Liver (tissue), 9 donors: Measurements from ENCODE around the gene OR10T2. TPM values are rescaled to one million over a fixed set of nuclear protein-coding genes. Genes with fewer than 3 reads are reported as not detected.
"Not testable (repeated sequence)": the region's sequence is repeated elsewhere in the genome, so short reads cannot be mapped to it uniquely, and the experiment has no call there.

ENCODE experiments used
- DNase-seq: peaks from one replicate; pipeline ENCODE4 v3.0.0-alpha.2; 2017; ENCODE audit warnings: low spot score
- H3K27ac ChIP-seq, 2 donors: one replicate each; pipeline ENCODE4 v1.7.0; 2013; ENCODE audit warnings: inconsistent platforms in 2 of 2, low read length in 2 of 2, control low read depth in 1 of 2, low read depth in 1 of 2, mild to moderate bottlenecking in 1 of 2
- H3K27me3 ChIP-seq, 4 donors: one replicate each; pipeline versions ENCODE4 v1.6.1 to v1.7.0; 2013; ENCODE audit warnings: low read length in 3 of 4, inconsistent platforms in 1 of 4, mild to moderate bottlenecking in 1 of 4, moderate library complexity in 1 of 4; ENCODE audit not compliant: control insufficient read depth in 4 of 4, insufficient read depth in 4 of 4
- H3K36me3 ChIP-seq, 4 donors: one replicate each; pipeline versions ENCODE4 v1.6.1 to v1.7.0; 2013; ENCODE audit warnings: low read length in 3 of 4, mild to moderate bottlenecking in 3 of 4, low read depth in 1 of 4, moderate library complexity in 1 of 4; ENCODE audit not compliant: control insufficient read depth in 4 of 4, insufficient read depth in 3 of 4
- H3K4me1 ChIP-seq, 4 donors: one replicate each; pipeline versions ENCODE4 v1.6.1 to v1.7.0; 2013; ENCODE audit warnings: low read length in 3 of 4, mild to moderate bottlenecking in 3 of 4, moderate library complexity in 1 of 4; ENCODE audit not compliant: control insufficient read depth in 4 of 4, insufficient read depth in 4 of 4
- H3K4me3 ChIP-seq, 3 donors: one replicate each; pipeline versions ENCODE4 v1.6.1 to v1.7.0; 2013; ENCODE audit warnings: low read length in 3 of 3, control low read depth in 1 of 3, low read depth in 1 of 3, mild to moderate bottlenecking in 1 of 3
- H3K9ac ChIP-seq, 2 donors: one replicate each; pipeline ENCODE4 v1.7.0; 2013; ENCODE audit warnings: low read length in 2 of 2, mild to moderate bottlenecking in 2 of 2, moderate library complexity in 2 of 2, control low read depth in 1 of 2, low read depth in 1 of 2
- H3K9me3 ChIP-seq, 4 donors: one replicate each; pipeline versions ENCODE4 v1.6.1 to v1.7.0; 2013; ENCODE audit warnings: low read length in 3 of 4; ENCODE audit not compliant: control insufficient read depth in 4 of 4
- FOXA1 ChIP-seq: IDR thresholded peaks from 2 replicates; pipeline ENCODE4 v1.6.1; 2016; ENCODE audit warnings: antibody characterized with exemption
- FOXA2 ChIP-seq: IDR thresholded peaks from 2 replicates; pipeline ENCODE4 v1.6.1; 2016; ENCODE audit warnings: antibody characterized with exemption
- GABPA ChIP-seq, 2 donors: IDR thresholded peaks in 1 of 2; conservative IDR thresholded peaks in 1 of 2; 2 replicates each; pipeline ENCODE4 v1.6.1; 2016; ENCODE audit warnings: antibody characterized with exemption in 2 of 2, mild to moderate bottlenecking in 1 of 2, moderate library complexity in 1 of 2
- HNF4A ChIP-seq, 2 donors: conservative IDR thresholded peaks; 2 replicates each; pipeline ENCODE4 v1.6.1; 2016; ENCODE audit warnings: antibody characterized with exemption in 2 of 2, mild to moderate bottlenecking in 2 of 2
- HNF4G ChIP-seq: IDR thresholded peaks from 2 replicates; pipeline ENCODE4 v1.6.1; 2016; ENCODE audit warnings: antibody characterized with exemption
- JUND ChIP-seq, 2 donors: IDR thresholded peaks; 2 replicates each; pipeline ENCODE4 v1.6.1; 2016; ENCODE audit warnings: antibody characterized with exemption in 2 of 2
- NR2F2 ChIP-seq: IDR thresholded peaks from 2 replicates; pipeline ENCODE4 v1.6.1; 2016; ENCODE audit warnings: antibody characterized with exemption
- RAD21 ChIP-seq, 2 donors: IDR thresholded peaks; 2 replicates each; pipeline ENCODE4 v1.6.1; 2016; ENCODE audit warnings: antibody characterized with exemption in 2 of 2, mild to moderate bottlenecking in 2 of 2
- RXRA ChIP-seq, 2 donors: IDR thresholded peaks; 2 replicates each; pipeline ENCODE4 v1.6.1; 2017 to 2018; ENCODE audit warnings: antibody characterized with exemption in 2 of 2, mild to moderate bottlenecking in 1 of 2
- SP1 ChIP-seq: IDR thresholded peaks from 2 replicates; pipeline ENCODE4 v1.6.1; 2018; ENCODE audit warnings: antibody characterized with exemption, mild to moderate bottlenecking
- TAF1 ChIP-seq: conservative IDR thresholded peaks from 2 replicates; pipeline ENCODE4 v1.6.1; 2016; ENCODE audit warnings: antibody characterized with exemption, mild to moderate bottlenecking
- YY1 ChIP-seq: IDR thresholded peaks from 2 replicates; pipeline ENCODE4 v1.6.1; 2016; ENCODE audit warnings: antibody characterized with exemption, mild to moderate bottlenecking
- WGBS: extraction: QIAGEN DNeasy Blood & Tissue Kit; methylation state at CpG from one replicate; pipeline ENCODE4 v1.1.7; 2013; 5-methylcytosine and 5-hydroxymethylcytosine counted together
- polyA plus RNA-seq, 2 donors: library from polyadenylated mRNA; stranded (reverse) in 1 of 2; unstranded in 1 of 2; fragments of 200-250 nt in 1 of 2; fragments of >200 nt in 1 of 2; fragmentation: Nextera tagmentation in 1 of 2; extraction: Ambion mirVana in 1 of 2; gene quantifications; one replicate each; pipeline versions ENCODE4 v1.2.1 to v1.2.3, GENCODE V29; 2013 to 2015
- total RNA-seq, 2 donors: library from RNA; depleted of rRNA; stranded (reverse); fragments of >200 nt; gene quantifications; one replicate each; pipeline ENCODE4 v1.2.3, GENCODE V29; 2014
- TF ChIP-seq, protein P1 (sequence below): IDR thresholded peaks from 2 replicates; pipeline ENCODE4 v1.6.1; 2016; ENCODE audit warnings: antibody characterized with exemption
- TF ChIP-seq, protein P2 (sequence below): IDR thresholded peaks from 2 replicates; pipeline ENCODE4 v1.6.1; 2016; ENCODE audit warnings: antibody characterized with exemption, mild to moderate bottlenecking
- TF ChIP-seq, protein P3 (sequence below): IDR thresholded peaks from 2 replicates; pipeline ENCODE4 v1.6.1; 2016; ENCODE audit warnings: antibody characterized with exemption
- TF ChIP-seq, protein P4 (sequence below): fragments of 150-350 bp; IDR thresholded peaks from 2 replicates; pipeline ENCODE4 v1.5.1; 2017; ENCODE audit warnings: improper control_type of control experiment, low read depth, low read length; ENCODE audit not compliant: missing input control
- TF ChIP-seq, protein P5 (sequence below): IDR thresholded peaks from 2 replicates; pipeline ENCODE4 v1.6.1; 2016; ENCODE audit warnings: antibody characterized with exemption
- donor health status: healthy.
- donor health status: healthy.
- donor health status: healthy.
- donor health status: healthy.
- donor health status: healthy.

OR10T2 gene
- total and polyA plus RNA-seq, 4 donors = not detected

DNA sequence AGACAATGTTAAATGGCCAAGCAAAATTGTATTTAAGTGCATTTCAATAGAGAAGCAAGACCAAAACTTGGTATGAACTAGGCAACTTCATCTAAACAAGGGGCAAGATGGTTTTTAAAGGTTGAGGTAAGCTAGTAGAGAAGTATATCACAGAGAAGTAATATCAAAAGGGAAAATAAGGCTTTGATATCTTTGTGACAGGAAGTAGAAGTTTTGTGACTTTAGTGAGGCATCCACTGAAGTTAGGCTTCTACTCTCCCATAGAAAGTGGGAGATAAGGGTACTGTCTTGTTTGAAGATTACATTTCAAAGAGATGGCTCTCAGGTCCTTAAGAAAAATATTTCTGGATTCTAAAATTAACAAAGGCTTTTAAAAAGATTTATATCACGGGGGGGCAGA, 8.9 kb downstream of the OR10T2 start:
- no peaks in the 10 kb centered on the region for H3K4me1 ChIP-seq
- H3K36me3 ChIP-seq = no peaks in the 10 kb centered on the region
- H3K4me3 ChIP-seq = no peak overlapping the region
- WGBS = 27% methylated on average over 1 of the region's 1 CpG
- no peaks in the 10 kb centered on the region for H3K27me3 ChIP-seq
- no peak overlapping the region for H3K9ac ChIP-seq
- no peak overlapping the region for H3K27ac ChIP-seq
- no peaks in the 10 kb centered on the region for H3K9me3 ChIP-seq
- TF ChIP-seq, protein P1, sequence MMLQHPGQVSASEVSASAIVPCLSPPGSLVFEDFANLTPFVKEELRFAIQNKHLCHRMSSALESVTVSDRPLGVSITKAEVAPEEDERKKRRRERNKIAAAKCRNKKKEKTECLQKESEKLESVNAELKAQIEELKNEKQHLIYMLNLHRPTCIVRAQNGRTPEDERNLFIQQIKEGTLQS = no peak
- TF ChIP-seq FOXA2 (no peak), RAD21 (IDR thresholded peaks at IDR 0.05) (no peak), GABPA (IDR thresholded peaks at IDR 0.05 in 1 of 2, conservative IDR thresholded peaks at IDR 0.05 in 1 of 2) (no peak), HNF4G (no peak), HNF4A (conservative IDR thresholded peaks at IDR 0.05) (no peak), JUND (IDR thresholded peaks at IDR 0.05) (no peak), NR2F2 (no peak), YY1 (no peak), SP1 (no peak), FOXA1 (no peak), TAF1 (no peak)
- TF ChIP-seq, protein P2, sequence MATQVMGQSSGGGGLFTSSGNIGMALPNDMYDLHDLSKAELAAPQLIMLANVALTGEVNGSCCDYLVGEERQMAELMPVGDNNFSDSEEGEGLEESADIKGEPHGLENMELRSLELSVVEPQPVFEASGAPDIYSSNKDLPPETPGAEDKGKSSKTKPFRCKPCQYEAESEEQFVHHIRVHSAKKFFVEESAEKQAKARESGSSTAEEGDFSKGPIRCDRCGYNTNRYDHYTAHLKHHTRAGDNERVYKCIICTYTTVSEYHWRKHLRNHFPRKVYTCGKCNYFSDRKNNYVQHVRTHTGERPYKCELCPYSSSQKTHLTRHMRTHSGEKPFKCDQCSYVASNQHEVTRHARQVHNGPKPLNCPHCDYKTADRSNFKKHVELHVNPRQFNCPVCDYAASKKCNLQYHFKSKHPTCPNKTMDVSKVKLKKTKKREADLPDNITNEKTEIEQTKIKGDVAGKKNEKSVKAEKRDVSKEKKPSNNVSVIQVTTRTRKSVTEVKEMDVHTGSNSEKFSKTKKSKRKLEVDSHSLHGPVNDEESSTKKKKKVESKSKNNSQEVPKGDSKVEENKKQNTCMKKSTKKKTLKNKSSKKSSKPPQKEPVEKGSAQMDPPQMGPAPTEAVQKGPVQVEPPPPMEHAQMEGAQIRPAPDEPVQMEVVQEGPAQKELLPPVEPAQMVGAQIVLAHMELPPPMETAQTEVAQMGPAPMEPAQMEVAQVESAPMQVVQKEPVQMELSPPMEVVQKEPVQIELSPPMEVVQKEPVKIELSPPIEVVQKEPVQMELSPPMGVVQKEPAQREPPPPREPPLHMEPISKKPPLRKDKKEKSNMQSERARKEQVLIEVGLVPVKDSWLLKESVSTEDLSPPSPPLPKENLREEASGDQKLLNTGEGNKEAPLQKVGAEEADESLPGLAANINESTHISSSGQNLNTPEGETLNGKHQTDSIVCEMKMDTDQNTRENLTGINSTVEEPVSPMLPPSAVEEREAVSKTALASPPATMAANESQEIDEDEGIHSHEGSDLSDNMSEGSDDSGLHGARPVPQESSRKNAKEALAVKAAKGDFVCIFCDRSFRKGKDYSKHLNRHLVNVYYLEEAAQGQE = no peak
- TF ChIP-seq, protein P3, sequence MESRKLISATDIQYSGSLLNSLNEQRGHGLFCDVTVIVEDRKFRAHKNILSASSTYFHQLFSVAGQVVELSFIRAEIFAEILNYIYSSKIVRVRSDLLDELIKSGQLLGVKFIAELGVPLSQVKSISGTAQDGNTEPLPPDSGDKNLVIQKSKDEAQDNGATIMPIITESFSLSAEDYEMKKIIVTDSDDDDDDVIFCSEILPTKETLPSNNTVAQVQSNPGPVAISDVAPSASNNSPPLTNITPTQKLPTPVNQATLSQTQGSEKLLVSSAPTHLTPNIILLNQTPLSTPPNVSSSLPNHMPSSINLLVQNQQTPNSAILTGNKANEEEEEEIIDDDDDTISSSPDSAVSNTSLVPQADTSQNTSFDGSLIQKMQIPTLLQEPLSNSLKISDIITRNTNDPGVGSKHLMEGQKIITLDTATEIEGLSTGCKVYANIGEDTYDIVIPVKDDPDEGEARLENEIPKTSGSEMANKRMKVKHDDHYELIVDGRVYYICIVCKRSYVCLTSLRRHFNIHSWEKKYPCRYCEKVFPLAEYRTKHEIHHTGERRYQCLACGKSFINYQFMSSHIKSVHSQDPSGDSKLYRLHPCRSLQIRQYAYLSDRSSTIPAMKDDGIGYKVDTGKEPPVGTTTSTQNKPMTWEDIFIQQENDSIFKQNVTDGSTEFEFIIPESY = no peak
- TF ChIP-seq, protein P4, sequence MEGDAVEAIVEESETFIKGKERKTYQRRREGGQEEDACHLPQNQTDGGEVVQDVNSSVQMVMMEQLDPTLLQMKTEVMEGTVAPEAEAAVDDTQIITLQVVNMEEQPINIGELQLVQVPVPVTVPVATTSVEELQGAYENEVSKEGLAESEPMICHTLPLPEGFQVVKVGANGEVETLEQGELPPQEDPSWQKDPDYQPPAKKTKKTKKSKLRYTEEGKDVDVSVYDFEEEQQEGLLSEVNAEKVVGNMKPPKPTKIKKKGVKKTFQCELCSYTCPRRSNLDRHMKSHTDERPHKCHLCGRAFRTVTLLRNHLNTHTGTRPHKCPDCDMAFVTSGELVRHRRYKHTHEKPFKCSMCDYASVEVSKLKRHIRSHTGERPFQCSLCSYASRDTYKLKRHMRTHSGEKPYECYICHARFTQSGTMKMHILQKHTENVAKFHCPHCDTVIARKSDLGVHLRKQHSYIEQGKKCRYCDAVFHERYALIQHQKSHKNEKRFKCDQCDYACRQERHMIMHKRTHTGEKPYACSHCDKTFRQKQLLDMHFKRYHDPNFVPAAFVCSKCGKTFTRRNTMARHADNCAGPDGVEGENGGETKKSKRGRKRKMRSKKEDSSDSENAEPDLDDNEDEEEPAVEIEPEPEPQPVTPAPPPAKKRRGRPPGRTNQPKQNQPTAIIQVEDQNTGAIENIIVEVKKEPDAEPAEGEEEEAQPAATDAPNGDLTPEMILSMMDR = no peak
- TF ChIP-seq, protein P5, sequence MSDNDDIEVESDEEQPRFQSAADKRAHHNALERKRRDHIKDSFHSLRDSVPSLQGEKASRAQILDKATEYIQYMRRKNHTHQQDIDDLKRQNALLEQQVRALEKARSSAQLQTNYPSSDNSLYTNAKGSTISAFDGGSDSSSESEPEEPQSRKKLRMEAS = no peak
- DNase-seq = no peak

DNA sequence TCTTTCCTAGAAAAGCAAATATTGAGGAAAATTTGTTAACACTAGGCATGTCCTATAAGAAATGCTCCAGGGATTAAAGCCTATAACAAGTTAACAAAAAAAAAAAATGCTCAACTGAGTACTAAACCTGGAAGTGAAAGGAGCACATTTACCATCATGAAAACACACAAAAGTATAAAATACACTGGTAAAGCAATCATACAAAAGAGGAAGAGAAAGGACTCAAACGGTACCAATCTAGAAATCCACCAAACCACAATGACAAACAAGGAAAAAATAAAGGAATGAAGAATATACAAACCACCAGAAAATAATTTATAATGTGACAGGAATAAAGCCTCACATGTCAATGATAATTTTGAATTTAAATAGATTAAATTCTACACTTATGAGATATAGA, 24.4 kb downstream of the OR10T2 start:
- Histone ChIP-seq H3K9ac (no peak overlapping the region), H3K36me3 (no peaks in the 10 kb centered on the region), H3K9me3 (peaks cover 0 to 6% (median 2%) of the 10 kb centered on the region in 4 donors), H3K4me1 (no peaks in the 10 kb centered on the region), H3K27me3 (peaks cover 0 to 7% (median 0%) of the 10 kb centered on the region in 4 donors), H3K4me3 (no peak overlapping the region), H3K27ac (no peak overlapping the region)
- no peak for TF ChIP-seq RAD21 (IDR thresholded peaks at IDR 0.05)
- no peak for TF ChIP-seq FOXA1
- TF ChIP-seq HNF4G = no peak
- no peak for TF ChIP-seq FOXA2
- TF ChIP-seq, protein P5 = no peak
- no peak for TF ChIP-seq HNF4A (conservative IDR thresholded peaks at IDR 0.05)
- no peak for TF ChIP-seq TAF1
- no peak for TF ChIP-seq JUND (IDR thresholded peaks at IDR 0.05)
- TF ChIP-seq, protein P1 = no peak
- TF ChIP-seq, protein P3 = no peak
- TF ChIP-seq RXRA (IDR thresholded peaks at IDR 0.05) = no peak
- no peak for TF ChIP-seq GABPA (IDR thresholded peaks at IDR 0.05 in 1 of 2, conservative IDR thresholded peaks at IDR 0.05 in 1 of 2)
- WGBS = 54% methylated on average over 1 of the region's 1 CpG
- DNase-seq = no peak

DNA sequence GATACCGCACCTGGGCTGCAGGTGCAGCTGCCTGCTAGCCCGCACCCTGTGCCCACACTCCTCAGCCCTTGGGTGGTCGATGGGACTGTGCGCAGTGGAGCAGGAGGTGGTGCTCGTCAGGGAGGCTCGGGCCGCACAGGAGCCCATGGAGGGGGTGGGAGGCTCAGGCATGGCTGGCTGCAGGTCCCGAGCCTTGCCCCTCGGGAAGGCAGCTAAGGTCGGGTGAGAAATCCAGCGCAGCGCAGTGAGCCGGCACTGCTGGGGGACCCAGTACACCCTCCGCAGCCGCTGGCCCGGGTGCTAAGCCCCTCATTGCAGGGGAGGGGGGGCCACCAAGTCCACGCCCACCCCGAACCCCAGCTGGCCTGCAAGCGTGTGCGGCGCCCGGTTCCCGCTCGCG, 25.2 kb downstream of the OR10T2 start:
- not testable (repeated sequence) for H3K36me3 ChIP-seq, H3K4me3 ChIP-seq, H3K27ac ChIP-seq, H3K4me1 ChIP-seq, H3K9me3 ChIP-seq, H3K27me3 ChIP-seq, DNase-seq, H3K9ac ChIP-seq
- WGBS = 93% methylated on average over 25 of the region's 25 CpGs
